GM12874 (cell line): Measurements from ENCODE around the gene EDNRA.

Experiments used
- CTCF ChIP-seq: IDR thresholded peaks from 2 replicates; pipeline ENCODE4 v1.5.1; 2011; ENCODE audit warnings: low read depth, mild to moderate bottlenecking, control low read depth, low read length, moderate library complexity; ENCODE audit not compliant: insufficient read depth

The EDNRA gene

GRCh38 chr4:147589586-147589985 is 108.7 kb downstream of the EDNRA start:
- no peak for TF ChIP-seq CTCF

- TF ChIP-seq CTCF: peak; percentile 64
These were observed 109.5 kb downstream of the EDNRA start for GRCh38 chr4:147590249-147590920.

- TF ChIP-seq CTCF: no peak
These were observed 110.2 kb downstream of the EDNRA start for GRCh38 chr4:147591106-147591505.

GRCh38 chr4:147594107-147594506 is 113.2 kb downstream of the EDNRA start:
- no peak for TF ChIP-seq CTCF
